ENCODE results near the gene C17orf67.
"Not testable (repeated sequence)": the region's sequence is repeated elsewhere in the genome, so short reads cannot be mapped to it uniquely, and the experiment has no call there.

Gene C17orf67

GRCh38 chr17:56770427-56770826 is 63.3 kb downstream of the C17orf67 start:
- no peak for DNase-seq

- DNase-seq: no peak
Observed at GRCh38 chr17:56765449-56765848, 68.3 kb downstream of the C17orf67 start.

GRCh38 chr17:56762988-56763387 is 70.7 kb downstream of the C17orf67 start:
- DNase-seq: no peak

- no peak for DNase-seq
Observed at GRCh38 chr17:56762144-56762543, 71.6 kb downstream of the C17orf67 start.

GRCh38 chr17:56761387-56761786 is 72.3 kb downstream of the C17orf67 start:
- no peak for DNase-seq

GRCh38 chr17:56757611-56758010 is 76.1 kb downstream of the C17orf67 start:
- DNase-seq: not testable (repeated sequence)

GRCh38 chr17:56756536-56756935 is 77.2 kb downstream of the C17orf67 start:
- DNase-seq: no peak

GRCh38 chr17:56755310-56755709 is 78.4 kb downstream of the C17orf67 start:
- no peak for DNase-seq

GRCh38 chr17:56754523-56755208 is 79.1 kb downstream of the C17orf67 start:
- DNase-seq: no peak

GRCh38 chr17:56752263-56752836 is 81.4 kb downstream of the C17orf67 start:
- DNase-seq: no peak

GRCh38 chr17:56751145-56751738 is 82.5 kb downstream of the C17orf67 start:
- DNase-seq: no peak

GRCh38 chr17:56744721-56745120 is 89.0 kb downstream of the C17orf67 start:
- DNase-seq: no peak

- no peak for DNase-seq
Observed at GRCh38 chr17:56742601-56743000, 91.1 kb downstream of the C17orf67 start.

Measured in right hindlimb (tissue), 1 donor.